Kidney capillary endothelial cell (primary cell): ENCODE results near the gene PXDC1.
"Not testable (repeated sequence)": the region's sequence is repeated elsewhere in the genome, so short reads cannot be mapped to it uniquely, and the experiment has no call there.

ENCODE experiments used
- DNase-seq: peaks from one replicate; pipeline ENCODE4 v3.0.0-alpha.2; 2018; ENCODE audit warnings: low spot score

The PXDC1 gene

DNA sequence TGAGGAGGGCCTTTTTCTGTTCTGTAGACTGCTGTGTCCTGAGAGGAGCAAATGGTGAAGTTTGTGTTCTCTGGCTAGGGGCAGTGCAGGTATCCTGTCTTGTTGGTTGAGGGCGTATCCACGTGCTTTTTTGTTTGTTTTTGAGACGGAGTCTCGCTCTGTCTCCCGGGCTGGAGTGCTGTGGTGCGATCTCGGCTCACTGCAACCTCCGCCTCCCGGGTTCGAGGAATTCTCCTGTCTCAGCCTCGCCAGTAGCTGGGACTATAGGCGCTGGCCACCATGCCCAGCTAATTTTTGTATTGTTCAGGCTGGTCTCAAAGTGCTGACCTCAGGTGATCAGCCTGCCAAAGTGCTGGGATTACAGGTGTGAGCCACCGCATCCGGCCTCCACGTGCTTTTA lies 10.8 kb upstream of the PXDC1 start:
- no peak for DNase-seq

DNA sequence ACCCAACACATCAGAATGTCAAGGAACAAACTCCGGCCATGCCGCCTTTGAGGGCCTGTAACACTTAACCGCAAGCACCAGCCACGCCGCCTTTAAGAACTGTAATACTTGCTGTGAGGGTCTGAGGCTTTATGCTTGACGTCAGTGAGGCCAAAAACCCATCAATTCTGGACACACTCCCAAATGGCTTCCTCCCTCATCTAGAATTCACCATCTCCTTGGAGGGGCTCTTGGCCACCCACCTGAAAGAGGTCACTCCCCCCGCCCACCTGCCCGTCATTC lies 10.4 kb upstream of the PXDC1 start:
- no peak for DNase-seq

DNA sequence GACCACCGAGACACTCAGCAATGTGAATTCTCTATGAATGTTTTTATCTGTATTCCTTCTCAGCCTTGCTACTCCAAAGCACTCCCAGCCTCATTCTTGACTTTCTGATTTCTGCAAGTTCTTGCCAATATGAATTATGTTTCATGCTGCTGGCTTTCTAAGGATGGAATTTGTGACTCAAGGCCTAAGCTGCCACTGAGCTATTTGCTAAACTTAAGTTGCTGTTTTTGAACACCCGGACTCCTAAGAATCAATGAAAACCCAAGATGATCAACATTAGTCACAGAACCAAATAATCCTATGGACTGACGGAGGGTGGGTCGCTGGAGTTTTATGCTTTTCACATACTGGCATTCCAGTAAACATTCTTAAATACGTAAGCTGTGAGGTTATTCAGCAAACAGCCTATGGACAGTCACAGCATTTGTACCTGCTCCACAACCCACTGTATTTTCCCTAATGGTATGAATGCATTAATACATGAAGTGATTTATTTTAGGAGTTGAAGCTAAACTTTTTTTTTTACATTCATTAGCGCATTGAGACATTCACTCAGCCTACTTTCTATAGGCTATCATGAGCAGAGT lies 8.2 kb upstream of the PXDC1 start:
- DNase-seq, result no peak

DNA sequence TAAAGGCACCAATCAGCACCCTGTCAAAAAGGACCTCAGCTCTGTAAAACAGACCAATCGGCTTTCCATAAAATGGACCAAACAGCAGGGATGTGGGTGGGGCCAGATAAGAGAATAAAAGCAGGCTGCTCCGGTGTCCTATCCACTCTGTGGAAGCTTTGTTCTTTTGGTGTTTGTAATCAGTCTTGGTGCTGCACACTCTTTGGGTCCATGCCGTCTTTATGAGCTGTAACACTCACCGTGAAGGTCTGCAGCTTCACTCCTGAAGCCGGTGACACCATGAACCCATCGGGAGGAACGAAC lies 7.3 kb upstream of the PXDC1 start:
- no peak for DNase-seq

DNA sequence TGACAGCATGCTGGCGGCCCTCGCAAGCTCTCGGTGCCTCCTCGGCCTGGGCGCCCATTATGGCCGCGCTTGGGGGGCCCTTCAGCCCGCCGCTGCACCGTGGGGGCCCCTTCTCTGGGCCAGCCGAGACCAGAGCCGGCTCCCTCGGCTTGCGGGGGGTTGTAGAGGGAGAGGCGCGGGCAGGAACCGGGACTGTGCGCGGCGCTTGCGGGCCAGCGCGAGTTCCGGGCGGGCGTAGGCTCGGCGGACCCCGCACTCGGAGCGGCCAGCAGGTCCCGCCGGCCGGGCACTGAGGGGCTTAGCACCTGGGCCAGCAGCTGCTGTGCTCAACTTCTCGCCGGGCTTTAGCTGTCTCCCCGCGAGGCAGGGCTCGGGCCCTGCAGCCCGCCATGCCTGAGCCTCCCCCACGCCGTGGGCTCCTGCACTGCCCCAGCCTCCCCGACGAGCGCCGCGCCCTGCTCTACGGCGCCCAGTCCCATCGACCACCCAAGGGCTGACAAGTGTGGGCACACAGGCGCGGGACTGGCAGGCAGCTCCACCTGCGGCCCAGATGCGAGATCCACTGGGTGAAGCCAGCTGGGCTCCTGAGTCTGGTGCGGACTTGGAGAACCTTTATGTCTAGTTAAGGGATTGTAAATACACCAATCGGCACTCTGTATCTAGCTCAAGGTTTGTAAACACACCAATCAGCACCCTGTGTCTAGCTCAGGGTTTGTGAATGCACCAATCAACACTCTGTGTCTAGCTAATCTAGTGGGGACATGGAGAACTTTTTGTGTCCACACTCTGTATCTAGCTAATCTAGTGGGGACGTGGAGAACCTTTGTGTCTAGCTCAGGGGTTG lies 6.7 kb upstream of the PXDC1 start:
- DNase-seq, result not testable (repeated sequence)

DNA sequence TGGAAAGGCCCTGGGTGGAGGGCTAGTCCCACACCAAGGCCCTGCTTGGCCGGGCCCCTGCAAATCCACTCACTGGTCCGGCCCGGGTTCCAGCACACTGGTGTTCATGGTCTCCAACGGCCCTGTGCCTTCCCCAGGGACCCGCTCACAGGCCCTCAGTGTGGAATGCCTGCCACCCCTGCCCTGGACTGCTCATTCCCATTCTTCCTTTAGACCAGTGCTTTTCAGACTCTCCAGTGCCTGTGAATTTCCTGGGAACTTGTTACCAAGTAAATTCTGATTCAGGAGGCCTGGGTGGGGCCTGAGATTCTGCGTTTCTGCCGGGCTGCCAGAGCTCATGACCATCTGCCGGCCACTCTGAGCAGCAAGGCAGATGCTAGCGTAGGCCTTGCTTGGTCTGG lies 5.7 kb upstream of the PXDC1 start:
- DNase-seq, result no peak

DNA sequence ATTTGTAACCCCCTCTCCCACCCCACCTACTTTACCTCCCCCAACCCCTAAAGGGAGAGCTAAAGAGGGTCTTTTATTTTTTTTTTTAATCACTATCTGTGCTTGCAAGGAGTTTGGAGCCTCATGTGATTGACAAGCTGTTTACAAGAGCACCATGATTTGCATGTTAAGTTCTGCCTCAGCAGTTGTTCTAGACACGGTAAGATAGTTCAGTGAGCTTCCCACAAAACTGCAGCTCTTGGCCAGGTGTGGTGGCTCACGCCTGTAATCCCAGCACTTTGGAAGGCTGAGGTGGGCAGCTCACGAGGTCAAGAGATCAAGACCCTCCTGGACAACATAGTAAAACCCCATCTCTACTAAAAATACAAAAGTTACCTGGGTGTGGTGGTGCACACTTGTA lies 5.0 kb upstream of the PXDC1 start:
- DNase-seq, result no peak

DNA sequence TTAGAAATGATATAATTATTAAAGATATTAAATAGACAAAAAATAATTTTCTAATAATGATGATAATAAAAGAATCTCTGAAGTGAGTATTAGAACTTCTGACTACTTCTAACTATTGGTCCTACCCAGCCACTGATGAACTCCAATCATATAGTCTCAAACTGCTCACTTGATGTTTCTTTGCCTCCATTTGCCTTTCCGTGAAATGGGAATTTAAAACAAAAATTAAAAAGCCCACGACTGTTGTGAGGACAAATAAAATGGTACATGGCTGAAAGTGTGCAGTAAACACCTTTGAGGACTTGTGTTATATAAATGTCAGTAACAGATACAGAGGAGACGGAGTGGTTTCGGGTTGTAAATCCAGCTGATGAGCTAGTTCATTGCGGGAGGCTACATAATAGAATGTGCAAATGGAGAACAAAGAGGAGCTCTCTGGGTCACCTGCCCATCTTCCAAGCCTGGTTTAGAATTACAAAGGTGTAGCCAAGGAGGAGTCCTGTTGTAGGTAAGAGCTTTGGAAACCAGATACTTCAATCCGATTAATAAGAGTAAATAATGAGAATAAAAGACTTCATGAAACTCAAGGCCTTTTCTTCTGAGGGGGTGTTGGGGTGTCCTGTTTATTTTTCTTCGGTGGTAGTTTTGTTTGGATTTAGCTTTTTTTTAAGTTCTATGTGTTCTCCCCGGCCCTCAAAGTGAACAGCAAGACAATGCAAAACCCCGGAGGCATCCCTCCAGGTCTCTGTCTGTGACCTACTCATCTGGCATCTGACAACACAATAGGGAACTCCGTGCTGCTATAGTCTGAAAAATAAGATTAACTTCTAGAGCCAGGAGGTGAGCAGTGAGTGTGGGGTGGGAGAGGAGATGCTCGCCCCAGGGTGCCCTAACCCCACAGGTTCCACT lies 4.4 kb upstream of the PXDC1 start:
- no peak for DNase-seq

DNA sequence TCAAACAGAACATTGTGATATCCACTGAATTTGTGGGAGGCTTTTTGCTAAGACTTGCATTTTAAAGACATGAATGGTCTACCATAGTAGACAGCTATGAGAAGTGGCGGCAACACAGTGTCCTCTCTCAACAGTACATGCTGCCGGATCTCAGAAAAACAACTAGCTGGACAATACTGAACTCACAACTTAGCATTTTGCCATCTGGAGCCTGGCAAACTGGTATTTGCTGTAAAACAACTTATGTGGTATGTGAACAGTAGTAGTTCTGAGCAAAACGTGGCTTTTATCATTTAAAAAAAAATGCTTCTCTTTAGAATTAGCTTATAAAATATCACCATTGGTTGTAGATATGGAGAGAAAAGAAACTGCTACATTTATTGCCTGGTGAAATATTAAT lies 3.3 kb upstream of the PXDC1 start:
- no peak for DNase-seq

DNA sequence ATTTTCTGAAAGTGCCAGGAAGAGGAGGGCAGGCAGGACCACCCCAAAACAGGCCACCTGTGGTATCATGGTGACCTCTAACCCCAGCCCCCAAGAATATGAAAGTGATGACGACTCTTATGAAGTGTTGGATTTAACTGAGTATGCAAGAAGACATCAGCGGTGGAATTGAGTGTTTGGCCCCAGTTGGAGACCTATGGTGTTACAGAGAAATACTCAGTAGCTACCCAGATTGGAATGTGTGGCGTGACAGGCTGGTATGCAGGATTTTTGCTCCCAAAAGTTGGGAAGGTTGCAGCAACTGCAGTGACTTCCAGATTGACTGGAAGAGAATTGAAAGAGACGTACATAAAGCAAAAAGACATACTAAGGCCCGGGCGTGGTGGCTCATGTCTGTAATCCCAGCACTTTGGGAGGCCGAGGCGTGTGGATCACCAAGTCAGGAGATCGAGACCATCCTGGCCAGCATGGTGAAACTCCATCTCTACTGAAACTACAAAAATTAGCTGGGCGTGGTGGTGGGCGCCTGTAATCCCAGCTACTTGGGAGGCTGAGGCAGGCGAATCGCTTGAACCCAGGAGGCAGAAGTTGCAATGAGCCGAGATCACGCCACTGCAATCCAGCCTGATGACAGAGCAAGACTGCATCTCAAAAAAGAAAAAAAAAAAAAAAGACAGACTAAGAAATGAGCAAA lies 2.7 kb upstream of the PXDC1 start:
- DNase-seq, result not testable (repeated sequence)

DNA sequence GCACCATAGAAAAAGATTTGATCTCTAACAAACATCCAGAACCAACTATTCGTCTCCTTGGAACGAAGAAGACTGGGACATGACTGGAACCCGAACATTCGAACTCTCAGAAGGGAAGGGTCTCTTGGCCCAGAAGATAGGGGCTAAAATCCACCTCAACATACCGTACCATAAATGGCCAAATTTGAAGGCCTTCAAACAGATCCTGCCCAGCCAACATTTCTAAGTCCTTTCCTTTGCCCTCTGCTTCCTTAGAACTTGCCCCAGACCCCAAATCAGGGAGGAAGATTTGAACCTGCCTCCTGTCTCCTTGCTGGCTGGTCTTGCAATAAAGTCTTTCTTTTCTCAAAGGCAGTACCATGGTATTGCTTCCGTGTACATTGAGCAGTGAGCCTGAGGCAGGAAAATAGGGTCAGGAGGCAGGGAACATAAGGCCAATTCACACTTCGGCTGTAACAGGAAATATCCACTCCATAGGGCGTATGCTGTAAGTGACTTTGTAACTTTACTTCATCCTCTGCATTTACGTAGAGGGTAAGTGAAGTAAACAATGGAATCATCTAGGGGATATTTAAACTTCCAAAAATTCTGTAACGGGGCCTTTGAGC lies 1.8 kb upstream of the PXDC1 start:
- no peak for DNase-seq

DNA sequence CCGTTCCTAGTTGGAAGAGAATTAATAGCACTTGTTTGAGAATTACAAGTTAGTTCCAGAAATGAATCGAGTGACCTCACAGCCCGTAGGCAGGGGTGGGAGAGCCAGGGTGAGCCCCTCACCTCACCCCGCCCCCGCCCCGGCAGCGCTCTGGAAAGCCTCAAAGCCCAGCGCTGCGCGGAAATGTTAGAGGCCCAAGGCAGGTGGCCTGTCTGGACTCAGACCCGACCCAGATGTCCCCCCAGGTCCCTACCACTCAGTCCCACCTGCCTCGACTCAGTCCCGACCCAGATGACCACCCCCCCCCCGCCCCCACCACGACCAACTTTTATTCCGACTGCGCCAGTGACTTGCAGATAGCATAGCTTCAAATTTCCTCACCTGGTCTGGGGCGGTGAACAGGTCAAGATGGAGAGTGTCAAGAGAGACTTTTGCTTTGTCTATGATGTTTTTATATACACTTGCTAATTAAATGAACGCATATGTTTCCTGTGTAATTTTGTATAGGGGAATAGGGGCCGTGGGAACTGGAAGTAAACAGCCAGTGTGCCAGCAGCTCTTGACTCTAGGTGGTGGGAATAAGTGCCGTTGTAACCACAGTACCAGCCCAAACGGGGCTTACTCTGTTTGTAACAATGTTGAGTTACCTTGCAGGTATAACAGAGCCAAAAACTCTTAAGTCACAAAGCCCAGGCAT lies 1.2 kb upstream of the PXDC1 start:
- no peak for DNase-seq

DNA sequence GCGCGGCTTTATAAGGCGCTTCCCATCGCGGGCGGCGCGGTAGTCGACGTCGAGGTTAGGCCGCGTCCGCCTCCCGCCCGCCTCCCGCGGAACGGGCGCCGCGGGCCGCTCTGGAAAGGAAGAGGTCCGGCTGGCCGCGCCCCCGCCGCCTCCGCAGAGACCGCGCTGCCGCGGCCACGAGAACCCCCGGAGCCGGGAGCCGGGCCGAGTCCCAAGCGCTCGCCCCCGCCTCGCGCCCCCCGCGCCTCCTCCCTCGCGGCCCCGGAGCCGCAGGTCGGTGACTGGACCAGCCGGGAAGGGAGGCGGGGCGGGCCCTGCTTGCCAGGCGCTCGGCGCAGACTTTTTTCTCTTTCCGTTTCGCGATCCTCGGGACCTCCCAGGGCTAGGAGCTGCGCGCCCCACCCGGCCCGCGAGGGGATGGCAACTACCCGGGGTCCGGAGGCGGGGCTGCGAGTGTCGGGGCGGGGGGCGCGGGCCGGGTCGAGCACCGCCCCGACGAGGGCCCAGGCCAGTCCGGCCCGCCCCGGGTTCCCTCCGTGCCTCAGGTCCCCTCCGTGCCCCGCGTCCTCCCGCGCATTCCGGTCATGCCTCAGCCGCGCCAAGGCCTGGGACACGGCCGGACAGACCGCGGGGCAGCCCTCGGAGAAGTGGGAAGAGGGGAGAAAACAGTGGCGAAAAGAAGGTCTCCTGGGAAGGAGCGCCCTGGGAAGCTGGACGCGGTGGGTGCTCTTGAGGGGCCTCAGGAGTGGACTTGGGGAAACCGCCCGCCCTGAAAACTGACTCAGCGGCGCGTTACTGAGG lies 417 bp upstream of the PXDC1 start:
- peak; percentile 83 for DNase-seq

DNA sequence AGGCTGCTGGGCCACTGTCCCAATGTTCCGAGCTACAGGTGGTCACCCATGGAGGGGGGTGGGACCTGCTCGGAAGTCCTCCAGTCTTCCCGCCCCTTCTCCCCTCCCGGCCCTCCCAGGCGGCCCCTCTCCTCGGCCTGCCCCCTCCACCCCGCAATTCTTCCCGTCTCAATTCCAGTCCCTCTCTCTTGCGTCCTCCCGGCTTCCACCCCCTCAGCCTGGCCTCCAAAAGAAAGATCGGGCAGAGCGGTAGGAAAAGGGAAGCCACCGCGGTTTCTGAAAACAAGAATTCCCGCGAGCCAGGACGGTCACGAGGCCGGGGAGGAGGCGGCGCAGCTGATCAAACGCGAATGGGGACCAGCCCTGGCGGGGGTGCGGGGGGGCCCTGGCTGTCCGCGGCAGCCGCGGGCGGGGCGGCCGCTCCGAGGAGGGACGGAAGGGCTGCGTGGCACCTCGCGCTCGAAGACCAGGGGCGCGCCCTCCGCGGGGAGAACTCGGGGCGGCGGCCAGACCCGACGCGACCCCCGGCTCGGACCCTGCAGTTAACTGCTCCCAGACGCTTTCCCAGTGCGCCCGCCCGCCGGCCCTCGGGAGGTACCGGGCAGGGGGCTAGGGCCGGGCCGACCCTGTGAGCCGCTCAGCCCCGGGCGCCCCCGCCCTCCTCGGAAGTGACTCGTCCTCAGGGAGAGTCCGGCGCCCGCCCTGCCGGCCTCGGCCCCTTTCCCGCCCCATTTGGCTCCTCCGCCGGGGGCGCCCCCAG lies 1.0 kb downstream of the PXDC1 start:
- no peak for DNase-seq

DNA sequence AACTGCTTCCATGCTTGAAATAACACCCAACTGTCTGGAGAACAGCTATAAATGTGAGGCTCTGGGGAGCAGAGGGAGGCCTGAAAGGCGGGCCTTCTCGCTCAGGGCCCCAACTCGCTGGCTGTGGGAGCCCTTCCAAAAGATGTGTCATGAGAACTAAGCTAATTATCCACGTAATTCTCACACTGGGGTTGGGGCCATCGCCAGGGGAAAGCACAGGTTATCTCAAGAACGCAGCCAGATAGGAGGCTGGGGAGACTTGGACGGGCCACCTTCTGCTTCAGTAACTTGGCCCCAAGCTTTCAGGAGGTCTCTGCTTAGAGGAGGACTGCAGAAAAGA lies 1.6 kb downstream of the PXDC1 start:
- no peak for DNase-seq

DNA sequence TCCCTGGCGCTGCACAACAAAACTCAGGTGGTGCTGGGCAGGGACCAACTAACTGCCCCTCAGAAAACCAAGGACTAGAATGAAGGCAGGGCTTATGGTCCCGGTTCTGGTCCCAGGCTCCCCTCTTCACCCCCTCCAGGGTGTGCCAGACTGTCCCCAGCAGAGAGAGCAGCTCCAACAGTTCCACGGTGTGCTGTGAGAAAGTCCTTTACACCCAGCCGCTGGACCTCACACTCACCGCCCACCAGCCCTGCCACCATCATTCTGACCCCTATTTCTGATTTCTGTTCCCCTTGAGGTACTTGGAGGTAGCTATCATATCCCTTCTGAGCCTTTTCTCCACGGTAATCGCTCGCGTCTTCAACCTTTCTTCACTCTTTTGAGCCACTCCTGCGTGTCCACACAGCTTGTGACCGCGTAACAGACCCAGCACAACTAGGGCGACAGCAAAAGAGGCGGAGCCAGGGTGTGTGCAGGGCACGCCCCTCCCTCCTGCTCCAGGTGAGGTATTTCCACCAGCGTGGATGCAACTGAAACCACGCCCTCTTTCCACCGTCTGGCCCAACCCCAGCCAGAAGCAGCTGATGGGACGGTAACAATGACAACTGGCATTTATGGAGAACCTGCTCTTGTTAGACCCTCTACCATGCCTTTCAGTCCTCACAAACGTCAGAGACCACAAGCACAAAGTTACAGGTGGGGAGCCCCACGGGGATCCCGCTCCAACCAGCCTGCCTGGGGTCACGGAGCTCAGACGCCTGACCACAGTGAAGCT lies 2.3 kb downstream of the PXDC1 start:
- DNase-seq, result no peak

DNA sequence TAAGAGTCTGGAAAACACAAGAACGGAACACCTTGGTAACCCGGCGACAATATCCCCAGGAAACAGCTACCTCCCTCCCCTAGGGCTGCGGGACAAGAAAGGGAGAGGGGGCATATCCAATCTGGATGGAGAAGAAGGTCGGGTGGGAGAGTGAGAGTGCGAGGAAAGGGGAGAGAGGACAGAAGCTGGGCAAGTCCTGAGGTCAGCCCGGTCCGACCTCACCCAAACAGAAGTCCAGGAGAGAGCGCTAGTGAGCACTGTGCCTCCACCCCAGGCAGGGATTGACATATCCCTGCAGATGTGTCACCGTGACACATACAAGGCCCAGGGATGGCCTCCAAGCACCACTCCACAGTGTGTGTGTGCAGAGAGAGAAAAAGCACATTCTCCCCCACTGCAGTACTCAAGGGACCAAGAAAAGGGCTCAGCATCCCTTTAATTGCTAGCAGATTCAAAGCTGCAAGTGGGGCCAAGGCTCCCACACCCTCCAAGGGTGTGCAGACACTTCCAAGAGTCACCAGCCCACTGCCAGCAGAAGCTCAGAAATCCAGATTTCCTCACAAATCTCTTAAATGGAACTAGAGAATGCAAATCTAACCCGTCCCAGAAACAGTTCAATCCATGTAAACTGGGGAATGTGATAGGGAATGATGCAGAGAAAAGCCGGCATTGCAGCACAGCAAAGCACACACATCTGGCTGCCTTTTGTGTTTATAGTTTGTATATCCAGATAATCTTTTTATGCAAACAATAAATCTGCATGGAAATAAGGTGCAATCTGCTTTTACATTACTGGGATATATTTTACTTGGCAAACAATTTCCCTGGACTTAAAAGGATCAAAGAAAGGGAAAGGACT lies 3.1 kb downstream of the PXDC1 start:
- DNase-seq, result peak; percentile 89

DNA sequence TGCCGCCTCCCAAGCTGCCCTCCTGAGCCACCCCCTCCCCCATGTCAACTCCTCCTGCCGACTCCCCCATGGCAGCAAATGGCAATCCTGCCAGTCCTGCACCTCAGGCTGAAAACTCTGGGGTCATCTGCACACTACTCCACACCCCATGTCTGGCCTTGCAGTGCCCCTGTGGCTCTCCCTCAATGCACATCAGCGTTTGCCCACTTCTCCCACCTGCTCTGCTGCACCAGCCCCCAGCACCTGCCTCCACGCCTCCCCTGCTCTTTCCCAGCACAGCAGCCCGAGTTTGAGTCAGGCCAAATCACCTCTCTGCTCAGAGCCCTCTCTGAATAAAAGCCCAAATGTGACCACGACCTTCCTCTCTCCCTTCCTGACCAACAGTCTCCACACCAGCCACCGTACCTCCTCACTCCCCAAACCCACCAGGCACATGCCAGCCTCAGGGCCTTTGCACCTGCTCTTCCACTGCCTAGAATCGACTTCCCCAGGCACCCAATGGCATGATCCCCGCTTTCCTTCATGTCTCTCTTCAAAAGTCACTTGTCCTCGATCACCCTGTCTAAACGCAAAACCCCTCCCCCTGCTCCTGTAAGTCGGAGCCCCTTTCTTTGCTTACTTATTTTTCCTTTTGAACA lies 4.3 kb downstream of the PXDC1 start:
- no peak for DNase-seq
